Activated naive CD4-positive, alpha-beta T cell treated with anti-CD3 and anti-CD28 coated beads, Interleukin-2, amount 50 U/mL, for 24 hours (primary cell): Measurements from ENCODE around the gene MTX3.

Source experiments
- H3K27ac Mint-ChIP-seq: one replicate; pipeline ENCODE4 v1.8.0; 2021; ENCODE audit warnings: mild to moderate bottlenecking, mixed read lengths
- H3K27me3 Mint-ChIP-seq: one replicate; pipeline ENCODE4 v1.8.0; 2021; ENCODE audit warnings: mixed read lengths
- H3K36me3 Mint-ChIP-seq: one replicate; pipeline ENCODE4 v1.8.0; 2021; ENCODE audit warnings: mixed read lengths
- H3K4me1 Mint-ChIP-seq: one replicate; pipeline ENCODE4 v1.8.0; 2021; ENCODE audit warnings: mixed read lengths
- H3K4me3 Mint-ChIP-seq: one replicate; pipeline ENCODE4 v1.8.0; 2021; ENCODE audit warnings: mild to moderate bottlenecking, mixed read lengths
- H3K9me3 Mint-ChIP-seq: one replicate; pipeline ENCODE4 v1.8.0; 2021; ENCODE audit warnings: mixed read lengths

The MTX3 gene

GRCh38 chr5:79990598-79991507, at the start of gene MTX3:
Gene MTX3, minus strand, starts transcription at chr5:79991262. Its CDS starts 24 bp downstream, at chr5:79991238.
- Mint-ChIP-seq H3K27me3 (peaks cover 3% of the 10 kb centered on the region), H3K9me3 (no peaks in the 10 kb centered on the region), H3K4me3 (peak within 1 kb of the TSS; percentile 96), H3K4me1 (peaks cover 46% of the 10 kb centered on the region), H3K27ac (peak within 1 kb of the TSS; percentile 99), H3K36me3 (peaks cover 22% of the 10 kb centered on the region)

GRCh38 chr5:80039650-80040049, 48.6 kb upstream of the MTX3 start:
- H3K27me3 Mint-ChIP-seq, result peaks cover 34% of the 10 kb centered on the region
- no peaks in the 10 kb centered on the region for H3K9me3 Mint-ChIP-seq
- no peak overlapping the region for H3K27ac Mint-ChIP-seq
- peaks cover 19% of the 10 kb centered on the region for H3K4me1 Mint-ChIP-seq
- H3K4me3 Mint-ChIP-seq, result no peak overlapping the region
- H3K36me3 Mint-ChIP-seq, result peaks cover 2% of the 10 kb centered on the region

GRCh38 chr5:80037366-80037765, 46.3 kb upstream of the MTX3 start:
- peak overlapping the region; percentile 27 for H3K27ac Mint-ChIP-seq
- H3K4me3 Mint-ChIP-seq, result no peak overlapping the region
- no peaks in the 10 kb centered on the region for H3K36me3 Mint-ChIP-seq
- no peaks in the 10 kb centered on the region for H3K9me3 Mint-ChIP-seq
- peaks cover 21% of the 10 kb centered on the region for H3K4me1 Mint-ChIP-seq
- H3K27me3 Mint-ChIP-seq, result peaks cover 41% of the 10 kb centered on the region

GRCh38 chr5:80036615-80037014, 45.6 kb upstream of the MTX3 start:
- Mint-ChIP-seq H3K36me3 (no peaks in the 10 kb centered on the region), H3K4me3 (no peak overlapping the region), H3K27me3 (peaks cover 44% of the 10 kb centered on the region), H3K27ac (no peak overlapping the region), H3K9me3 (no peaks in the 10 kb centered on the region), H3K4me1 (peaks cover 21% of the 10 kb centered on the region)

GRCh38 chr5:80035839-80036238, 44.8 kb upstream of the MTX3 start:
- H3K36me3 Mint-ChIP-seq, result no peaks in the 10 kb centered on the region
- H3K4me3 Mint-ChIP-seq, result peak overlapping the region; percentile 39
- H3K4me1 Mint-ChIP-seq, result peaks cover 21% of the 10 kb centered on the region
- no peak overlapping the region for H3K27ac Mint-ChIP-seq
- H3K9me3 Mint-ChIP-seq, result no peaks in the 10 kb centered on the region
- H3K27me3 Mint-ChIP-seq, result peaks cover 42% of the 10 kb centered on the region

- Mint-ChIP-seq H3K4me1 (peaks cover 21% of the 10 kb centered on the region), H3K27ac (no peak within 1 kb of the TSS), H3K27me3 (peaks cover 42% of the 10 kb centered on the region), H3K36me3 (no peaks in the 10 kb centered on the region), H3K4me3 (peak within 1 kb of the TSS; percentile 52), H3K9me3 (no peaks in the 10 kb centered on the region)
These were observed 44.1 kb upstream of the MTX3 start, which contains the start of gene THBS4 for GRCh38 chr5:80034962-80035821. Gene THBS4, plus strand, starts transcription at chr5:80035348. Its CDS starts 190 bp downstream, at chr5:80035538.

GRCh38 chr5:80034559-80034958, 43.5 kb upstream of the MTX3 start:
- Mint-ChIP-seq H3K27me3 (peaks cover 40% of the 10 kb centered on the region), H3K4me1 (peaks cover 21% of the 10 kb centered on the region), H3K27ac (no peak overlapping the region), H3K4me3 (peak overlapping the region; percentile 52), H3K9me3 (no peaks in the 10 kb centered on the region), H3K36me3 (no peaks in the 10 kb centered on the region)

- Mint-ChIP-seq H3K36me3 (no peaks in the 10 kb centered on the region), H3K9me3 (no peaks in the 10 kb centered on the region), H3K27ac (no peak overlapping the region), H3K4me3 (no peak overlapping the region), H3K27me3 (peaks cover 38% of the 10 kb centered on the region), H3K4me1 (peaks cover 21% of the 10 kb centered on the region)
These were observed 42.5 kb upstream of the MTX3 start for GRCh38 chr5:80033513-80033912.

GRCh38 chr5:80031109-80031508, 40.0 kb upstream of the MTX3 start:
- Mint-ChIP-seq H3K4me3 (no peak overlapping the region), H3K9me3 (no peaks in the 10 kb centered on the region), H3K27me3 (peaks cover 27% of the 10 kb centered on the region), H3K36me3 (no peaks in the 10 kb centered on the region), H3K4me1 (peaks cover 12% of the 10 kb centered on the region), H3K27ac (no peak overlapping the region)

GRCh38 chr5:80026841-80027240, 35.8 kb upstream of the MTX3 start:
- H3K4me1 Mint-ChIP-seq, result no peaks in the 10 kb centered on the region

GRCh38 chr5:80025069-80025468, 34.0 kb upstream of the MTX3 start:
- no peak overlapping the region for H3K4me3 Mint-ChIP-seq

More at GRCh38 chr5:80026841-80027240, 35.8 kb upstream of the MTX3 start:
- Mint-ChIP-seq H3K27me3 (no peaks in the 10 kb centered on the region), H3K9me3 (no peaks in the 10 kb centered on the region), H3K36me3 (no peaks in the 10 kb centered on the region), H3K4me3 (no peak overlapping the region), H3K27ac (no peak overlapping the region)

GRCh38 chr5:80010754-80011392, 19.8 kb upstream of the MTX3 start:
- no peaks in the 10 kb centered on the region for H3K27me3 Mint-ChIP-seq
- peaks cover 2% of the 10 kb centered on the region for H3K36me3 Mint-ChIP-seq
- no peaks in the 10 kb centered on the region for H3K4me1 Mint-ChIP-seq
- no peak overlapping the region for H3K4me3 Mint-ChIP-seq
- no peaks in the 10 kb centered on the region for H3K9me3 Mint-ChIP-seq
- H3K27ac Mint-ChIP-seq, result no peak overlapping the region

More at GRCh38 chr5:80025069-80025468, 34.0 kb upstream of the MTX3 start:
- no peaks in the 10 kb centered on the region for H3K4me1 Mint-ChIP-seq
- H3K36me3 Mint-ChIP-seq, result no peaks in the 10 kb centered on the region
- no peaks in the 10 kb centered on the region for H3K9me3 Mint-ChIP-seq
- no peaks in the 10 kb centered on the region for H3K27me3 Mint-ChIP-seq
- H3K27ac Mint-ChIP-seq, result no peak overlapping the region

GRCh38 chr5:80008995-80009765, 18.1 kb upstream of the MTX3 start:
- peaks cover 2% of the 10 kb centered on the region for H3K36me3 Mint-ChIP-seq

GRCh38 chr5:80002677-80003076, 11.6 kb upstream of the MTX3 start:
- no peak overlapping the region for H3K27ac Mint-ChIP-seq
- no peaks in the 10 kb centered on the region for H3K9me3 Mint-ChIP-seq
- no peaks in the 10 kb centered on the region for H3K27me3 Mint-ChIP-seq
- H3K36me3 Mint-ChIP-seq, result peaks cover 15% of the 10 kb centered on the region
- no peaks in the 10 kb centered on the region for H3K4me1 Mint-ChIP-seq
- no peak overlapping the region for H3K4me3 Mint-ChIP-seq

More at GRCh38 chr5:80008995-80009765, 18.1 kb upstream of the MTX3 start:
- Mint-ChIP-seq H3K4me1 (no peaks in the 10 kb centered on the region), H3K9me3 (no peaks in the 10 kb centered on the region), H3K27me3 (no peaks in the 10 kb centered on the region), H3K4me3 (no peak overlapping the region), H3K27ac (no peak overlapping the region)

GRCh38 chr5:79999722-80000121, 8.7 kb upstream of the MTX3 start:
- no peak overlapping the region for H3K4me3 Mint-ChIP-seq
- no peaks in the 10 kb centered on the region for H3K9me3 Mint-ChIP-seq
- no peak overlapping the region for H3K27ac Mint-ChIP-seq
- no peaks in the 10 kb centered on the region for H3K4me1 Mint-ChIP-seq
- peaks cover 3% of the 10 kb centered on the region for H3K27me3 Mint-ChIP-seq
- peaks cover 21% of the 10 kb centered on the region for H3K36me3 Mint-ChIP-seq
